Omental fat pad (tissue), 4 donors: ENCODE measurements around the gene TSC22D2. TPM values are rescaled to one million over a fixed set of nuclear protein-coding genes. Genes with fewer than 3 reads are reported as not detected.

ENCODE experiments used
- ATAC-seq: fragments of 150-250 bp; one replicate; pipeline ENCODE4 v1.9.1; 2016; ENCODE audit warnings: mild to moderate bottlenecking, moderate library complexity; ENCODE audit not compliant: low FRiP score
- DNase-seq: peaks from one replicate; pipeline ENCODE4 v3.0.0-alpha.2; 2019; ENCODE audit warnings: low spot score
- total RNA-seq, 4 donors: library from RNA; depleted of rRNA; stranded (reverse); fragments of >200 nt; gene quantifications; one replicate each; pipeline ENCODE4 v1.1.0, GENCODE V29; 2016
- TF ChIP-seq, protein P1 (sequence below), 3 donors: fragments of 450-650 bp; IDR thresholded peaks; one replicate each; pipeline ENCODE4 v1.5.1; 2016 to 2017; ENCODE audit warnings: antibody characterized with exemption in 3 of 3, mild to moderate bottlenecking in 3 of 3, moderate library complexity in 2 of 3

The TSC22D2 gene
- total RNA-seq, 4 donors from 2014 or later, result 15.8 to 66.2 (median 22.9) TPM

DNA sequence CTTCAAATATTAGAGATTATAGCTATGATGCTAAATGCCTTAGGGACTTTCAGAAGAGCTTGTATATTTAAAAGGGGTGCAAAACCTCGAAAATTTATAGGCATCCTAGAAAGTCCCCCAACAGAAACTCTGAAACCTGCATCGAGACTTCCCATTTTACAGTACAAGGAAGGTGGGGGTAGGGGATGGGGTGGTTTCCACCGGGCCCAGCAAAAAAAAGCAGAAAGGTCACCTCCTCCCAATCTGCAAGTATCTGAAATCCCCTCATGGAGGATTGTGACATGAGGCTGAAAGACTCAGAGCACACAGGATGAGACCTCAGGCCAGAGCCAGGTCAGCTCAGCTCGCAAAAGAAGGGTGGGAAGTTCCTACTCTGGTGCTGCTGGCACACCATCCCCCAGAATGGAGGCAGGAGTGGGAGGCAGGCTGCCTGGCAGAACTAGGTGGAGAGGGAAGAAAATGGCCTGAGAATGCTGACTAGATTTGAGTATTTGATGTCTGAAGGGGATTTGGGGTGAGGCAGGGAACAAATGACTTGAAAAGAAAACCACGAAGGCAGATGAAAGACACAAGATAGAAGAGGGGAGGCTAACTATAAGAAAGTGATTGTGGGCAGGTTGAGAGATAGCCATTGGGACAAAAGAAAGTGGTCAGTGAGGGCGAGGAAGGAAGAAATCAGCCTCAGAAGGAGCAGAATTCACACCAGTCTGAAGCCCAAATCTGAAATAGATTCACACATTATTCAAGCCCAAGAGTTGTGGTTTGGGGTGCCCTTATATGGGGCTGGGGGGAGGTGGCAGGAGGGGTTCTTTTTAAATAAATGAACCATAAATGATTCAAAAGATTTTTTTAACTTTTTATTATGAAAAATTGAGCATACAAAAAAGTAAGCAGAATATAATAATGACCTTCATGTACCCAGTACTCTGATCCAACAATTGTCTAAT lies 22.5 kb upstream of the TSC22D2 start:
- no peak for DNase-seq
- ATAC-seq, result no peak
- TF ChIP-seq, protein P1, sequence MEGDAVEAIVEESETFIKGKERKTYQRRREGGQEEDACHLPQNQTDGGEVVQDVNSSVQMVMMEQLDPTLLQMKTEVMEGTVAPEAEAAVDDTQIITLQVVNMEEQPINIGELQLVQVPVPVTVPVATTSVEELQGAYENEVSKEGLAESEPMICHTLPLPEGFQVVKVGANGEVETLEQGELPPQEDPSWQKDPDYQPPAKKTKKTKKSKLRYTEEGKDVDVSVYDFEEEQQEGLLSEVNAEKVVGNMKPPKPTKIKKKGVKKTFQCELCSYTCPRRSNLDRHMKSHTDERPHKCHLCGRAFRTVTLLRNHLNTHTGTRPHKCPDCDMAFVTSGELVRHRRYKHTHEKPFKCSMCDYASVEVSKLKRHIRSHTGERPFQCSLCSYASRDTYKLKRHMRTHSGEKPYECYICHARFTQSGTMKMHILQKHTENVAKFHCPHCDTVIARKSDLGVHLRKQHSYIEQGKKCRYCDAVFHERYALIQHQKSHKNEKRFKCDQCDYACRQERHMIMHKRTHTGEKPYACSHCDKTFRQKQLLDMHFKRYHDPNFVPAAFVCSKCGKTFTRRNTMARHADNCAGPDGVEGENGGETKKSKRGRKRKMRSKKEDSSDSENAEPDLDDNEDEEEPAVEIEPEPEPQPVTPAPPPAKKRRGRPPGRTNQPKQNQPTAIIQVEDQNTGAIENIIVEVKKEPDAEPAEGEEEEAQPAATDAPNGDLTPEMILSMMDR (IDR thresholded peaks at IDR 0.05), result no peak

DNA sequence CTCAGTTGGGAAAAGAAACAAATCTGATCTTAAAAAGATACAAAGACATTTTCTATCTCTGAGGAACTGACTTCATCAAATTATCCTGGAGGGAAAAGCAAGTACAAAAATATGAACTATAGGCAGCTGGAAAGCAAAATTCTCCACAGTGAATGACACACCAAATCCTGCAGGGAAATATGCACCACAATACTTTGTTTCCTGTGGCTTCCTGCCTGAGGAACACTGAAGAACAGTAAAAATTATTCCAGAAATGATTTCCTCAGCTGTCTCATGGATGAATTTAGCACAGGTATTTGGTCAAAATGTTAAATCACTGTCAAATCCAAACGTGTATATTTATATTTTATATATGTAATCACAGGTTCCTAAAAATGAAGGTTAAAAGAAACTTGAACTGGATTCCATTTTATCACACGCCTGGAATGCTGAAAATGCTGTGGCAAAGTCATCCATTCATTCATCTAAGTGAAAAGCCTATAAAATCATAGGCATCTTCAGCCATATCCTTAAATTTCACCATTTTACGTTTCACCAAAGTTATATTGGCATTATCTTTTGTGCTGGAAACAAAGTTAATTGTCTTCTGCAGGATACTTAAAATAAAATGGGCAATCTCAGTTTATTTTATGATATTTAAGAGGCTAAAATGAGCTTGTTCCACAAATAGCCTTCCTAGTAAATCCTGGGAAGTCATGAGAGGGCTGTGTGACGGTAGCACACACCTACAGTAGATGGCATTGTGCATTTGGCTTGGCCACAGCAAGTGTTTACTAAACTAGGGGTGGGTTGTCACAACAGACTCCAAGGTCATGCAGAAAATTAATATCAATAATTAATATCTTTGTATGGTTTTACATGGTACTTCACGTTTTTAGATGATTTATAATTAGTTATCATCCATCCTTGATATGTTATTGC lies 19.3 kb upstream of the TSC22D2 start:
- TF ChIP-seq, protein P1 (IDR thresholded peaks at IDR 0.05), result no peak
- ATAC-seq (no peak), DNase-seq (no peak)

DNA sequence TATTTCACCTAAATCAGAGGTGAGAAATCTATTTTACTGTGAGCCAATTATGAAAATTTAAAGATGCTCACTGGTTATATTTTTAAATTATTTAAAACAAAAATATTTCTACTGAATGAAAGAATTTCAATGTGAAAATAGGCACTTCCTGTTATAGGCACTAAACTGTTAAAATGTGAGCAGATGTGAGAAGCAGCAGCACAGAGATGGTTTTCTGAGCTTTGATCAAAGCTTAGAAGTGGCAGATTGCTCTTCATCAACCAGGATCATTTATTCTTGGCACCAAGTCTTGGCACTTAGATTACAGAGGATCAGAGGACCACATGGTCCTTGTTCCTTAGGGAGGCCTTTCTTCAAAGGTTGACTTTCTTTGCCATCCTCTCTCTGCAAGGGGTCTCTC lies 18.0 kb upstream of the TSC22D2 start:
- TF ChIP-seq, protein P1 (IDR thresholded peaks at IDR 0.05), result no peak
- DNase-seq (no peak), ATAC-seq (no peak)

DNA sequence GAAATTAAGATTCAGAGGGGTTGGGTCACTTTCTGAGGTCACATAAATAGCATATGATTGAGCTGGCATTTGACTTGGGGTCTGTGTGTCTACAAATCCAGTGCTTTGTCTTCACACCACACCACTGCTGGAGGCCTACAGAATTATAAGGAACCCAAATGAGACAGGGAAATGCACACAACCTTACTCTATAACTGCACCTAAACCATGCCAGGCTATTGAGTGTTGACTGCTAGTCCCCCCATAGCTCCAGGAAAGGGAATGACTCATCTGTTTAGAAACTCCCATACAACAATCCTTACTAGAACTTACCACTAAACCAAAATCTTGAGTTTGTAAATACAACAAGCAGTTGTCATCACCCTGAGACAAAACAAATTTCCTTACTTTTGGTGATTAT lies 16.9 kb upstream of the TSC22D2 start:
- ATAC-seq, result no peak
- TF ChIP-seq, protein P1 (IDR thresholded peaks at IDR 0.05), result no peak
- DNase-seq, result no peak

DNA sequence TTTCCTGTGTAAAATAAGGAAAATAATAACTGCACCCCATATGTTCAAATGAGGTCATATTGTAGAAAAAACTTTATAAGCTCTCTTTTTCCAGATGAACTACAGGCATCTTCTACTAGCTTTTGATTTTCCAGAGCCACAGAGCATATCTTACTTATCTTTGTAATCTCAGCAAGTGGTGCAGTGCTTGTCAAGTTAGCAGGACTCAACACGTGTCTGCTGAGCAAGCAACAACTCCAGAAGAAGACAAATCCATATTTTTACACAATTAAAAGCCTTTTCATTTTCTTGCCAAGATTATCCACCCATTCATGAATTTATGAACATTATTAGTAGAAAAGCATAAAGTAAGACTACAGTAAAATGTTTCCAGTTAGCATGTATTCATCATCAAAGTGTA lies 14.4 kb upstream of the TSC22D2 start:
- TF ChIP-seq, protein P1 (IDR thresholded peaks at IDR 0.05), result no peak
- no peak for DNase-seq
- ATAC-seq, result no peak

DNA sequence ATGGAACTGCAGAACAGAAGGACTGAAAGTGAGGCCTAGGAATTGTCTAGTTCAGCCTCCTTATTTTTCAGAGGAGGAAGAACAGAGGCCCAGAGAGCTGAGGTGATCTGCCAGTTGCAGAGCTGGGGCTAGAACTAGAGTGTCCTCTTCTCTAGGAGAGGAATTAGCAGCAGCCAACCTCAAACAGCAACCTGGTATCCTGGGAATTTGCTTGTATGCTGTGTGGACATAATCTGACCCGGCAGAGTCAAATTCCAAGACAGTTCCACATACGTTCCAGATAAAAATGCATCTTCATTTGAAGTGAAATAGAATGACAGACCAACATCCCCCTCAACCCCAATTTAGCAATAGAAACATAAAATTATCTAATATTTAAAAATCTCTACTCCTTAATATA lies 13.5 kb upstream of the TSC22D2 start:
- TF ChIP-seq, protein P1 (IDR thresholded peaks at IDR 0.05), result no peak
- DNase-seq (no peak), ATAC-seq (no peak)
